GM10266 (cell line): Measurements from ENCODE around the gene PTMS.

Experiments
- DNase-seq: peaks from one replicate; pipeline ENCODE4 v3.0.0; 2012; ENCODE audit errors: extremely low spot score
- TF ChIP-seq, protein P1 (sequence below): IDR thresholded peaks from 2 replicates; pipeline ENCODE4 v1.5.1; 2012; ENCODE audit warnings: mild to moderate bottlenecking, low read depth; ENCODE audit not compliant: control insufficient read depth, insufficient read depth; ENCODE audit errors: missing control alignments

Gene PTMS

DNA sequence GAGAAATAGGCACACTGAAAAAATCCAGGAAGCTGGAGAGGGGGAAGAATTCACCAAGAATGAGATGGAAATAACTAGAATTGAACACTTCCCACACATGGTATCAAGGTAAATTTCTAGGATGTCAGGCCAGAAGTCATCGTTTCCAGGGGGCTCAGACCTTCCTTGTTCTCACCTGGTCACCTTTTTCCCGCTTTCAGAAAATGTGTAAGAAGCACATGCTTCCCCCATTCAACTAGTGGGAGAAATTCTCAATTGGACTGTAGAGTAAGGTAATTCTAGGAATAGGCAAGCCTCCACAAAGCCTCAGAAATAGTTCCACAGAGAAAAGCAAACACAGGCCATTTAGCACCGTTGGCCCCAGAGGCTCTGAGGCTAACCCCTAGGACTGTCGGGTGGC is 2.8 kb upstream of the PTMS start:
- no peak for DNase-seq
- TF ChIP-seq, protein P1, sequence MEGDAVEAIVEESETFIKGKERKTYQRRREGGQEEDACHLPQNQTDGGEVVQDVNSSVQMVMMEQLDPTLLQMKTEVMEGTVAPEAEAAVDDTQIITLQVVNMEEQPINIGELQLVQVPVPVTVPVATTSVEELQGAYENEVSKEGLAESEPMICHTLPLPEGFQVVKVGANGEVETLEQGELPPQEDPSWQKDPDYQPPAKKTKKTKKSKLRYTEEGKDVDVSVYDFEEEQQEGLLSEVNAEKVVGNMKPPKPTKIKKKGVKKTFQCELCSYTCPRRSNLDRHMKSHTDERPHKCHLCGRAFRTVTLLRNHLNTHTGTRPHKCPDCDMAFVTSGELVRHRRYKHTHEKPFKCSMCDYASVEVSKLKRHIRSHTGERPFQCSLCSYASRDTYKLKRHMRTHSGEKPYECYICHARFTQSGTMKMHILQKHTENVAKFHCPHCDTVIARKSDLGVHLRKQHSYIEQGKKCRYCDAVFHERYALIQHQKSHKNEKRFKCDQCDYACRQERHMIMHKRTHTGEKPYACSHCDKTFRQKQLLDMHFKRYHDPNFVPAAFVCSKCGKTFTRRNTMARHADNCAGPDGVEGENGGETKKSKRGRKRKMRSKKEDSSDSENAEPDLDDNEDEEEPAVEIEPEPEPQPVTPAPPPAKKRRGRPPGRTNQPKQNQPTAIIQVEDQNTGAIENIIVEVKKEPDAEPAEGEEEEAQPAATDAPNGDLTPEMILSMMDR: no peak

DNA sequence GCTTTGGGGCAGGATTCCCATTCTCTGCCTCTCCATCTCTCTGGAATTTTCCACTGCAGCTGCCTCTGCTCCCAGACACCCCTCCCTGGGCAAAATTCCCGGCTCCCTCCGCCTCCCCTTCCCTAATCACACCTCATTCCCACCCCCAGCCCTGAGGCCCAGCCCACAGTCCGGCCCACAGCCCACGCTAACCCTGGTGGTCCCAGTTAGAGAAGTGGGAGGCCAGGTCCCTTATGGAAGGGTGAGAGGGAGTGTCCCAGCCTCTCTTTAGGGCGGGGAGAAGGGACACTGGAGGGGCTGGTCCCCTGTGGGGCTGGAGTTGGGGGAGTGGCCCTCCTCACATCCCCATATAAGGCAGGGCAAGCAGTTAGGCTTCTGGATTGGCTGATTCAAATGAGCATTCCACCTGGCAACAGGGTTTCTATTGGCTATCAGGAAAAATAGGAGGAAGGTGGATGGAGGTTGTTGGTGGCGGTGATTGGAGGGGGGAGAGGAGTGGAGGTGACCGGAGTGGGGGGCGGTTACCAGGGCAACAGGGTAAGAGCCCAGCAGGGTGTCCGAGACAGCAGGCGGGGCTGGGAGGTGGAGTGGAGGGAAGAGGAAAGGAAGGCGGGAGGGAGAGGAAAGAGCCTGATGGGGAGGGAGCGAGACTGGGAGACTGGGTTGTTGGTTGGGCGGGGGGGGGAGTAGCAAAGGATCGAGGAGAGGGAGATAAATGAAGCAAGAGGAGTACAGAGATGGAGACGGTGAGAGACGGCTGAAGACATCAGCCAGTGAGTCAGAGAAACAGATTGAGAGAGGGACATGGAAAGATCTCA is 1.9 kb upstream of the PTMS start:
- DNase-seq: peak; percentile 97
- TF ChIP-seq, protein P1: no peak

GRCh38 chr12:6765048-6765633 is 1.0 kb upstream of the PTMS start:
- DNase-seq: no peak
- TF ChIP-seq, protein P1: no peak

- DNase-seq: peak; percentile 86
- TF ChIP-seq, protein P1: peak; percentile 93
Observed at GRCh38 chr12:6766651-6767349, 637 bp downstream of the PTMS start.

- no peak for DNase-seq
- TF ChIP-seq, protein P1: no peak
Observed at GRCh38 chr12:6767353-6768319, 1.5 kb downstream of the PTMS start.

GRCh38 chr12:6768437-6768914 is 2.3 kb downstream of the PTMS start:
- no peak for DNase-seq
- TF ChIP-seq, protein P1: no peak
